Measurements from ENCODE around the gene SEMA5A.

The SEMA5A gene

GRCh38 chr5:9456435-9457042 lies 89.3 kb downstream of the SEMA5A start:
- peak; percentile 81 for DNase-seq (ENCODE audit: low read depth)
- no peak overlapping the region for H3K4me3 ChIP-seq (ENCODE audit: low read length)
- TF ChIP-seq, protein P1, sequence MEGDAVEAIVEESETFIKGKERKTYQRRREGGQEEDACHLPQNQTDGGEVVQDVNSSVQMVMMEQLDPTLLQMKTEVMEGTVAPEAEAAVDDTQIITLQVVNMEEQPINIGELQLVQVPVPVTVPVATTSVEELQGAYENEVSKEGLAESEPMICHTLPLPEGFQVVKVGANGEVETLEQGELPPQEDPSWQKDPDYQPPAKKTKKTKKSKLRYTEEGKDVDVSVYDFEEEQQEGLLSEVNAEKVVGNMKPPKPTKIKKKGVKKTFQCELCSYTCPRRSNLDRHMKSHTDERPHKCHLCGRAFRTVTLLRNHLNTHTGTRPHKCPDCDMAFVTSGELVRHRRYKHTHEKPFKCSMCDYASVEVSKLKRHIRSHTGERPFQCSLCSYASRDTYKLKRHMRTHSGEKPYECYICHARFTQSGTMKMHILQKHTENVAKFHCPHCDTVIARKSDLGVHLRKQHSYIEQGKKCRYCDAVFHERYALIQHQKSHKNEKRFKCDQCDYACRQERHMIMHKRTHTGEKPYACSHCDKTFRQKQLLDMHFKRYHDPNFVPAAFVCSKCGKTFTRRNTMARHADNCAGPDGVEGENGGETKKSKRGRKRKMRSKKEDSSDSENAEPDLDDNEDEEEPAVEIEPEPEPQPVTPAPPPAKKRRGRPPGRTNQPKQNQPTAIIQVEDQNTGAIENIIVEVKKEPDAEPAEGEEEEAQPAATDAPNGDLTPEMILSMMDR (conservative IDR thresholded peaks at IDR 0.05; ENCODE audit: low read length): no peak

- H3K4me3 ChIP-seq (ENCODE audit: low read length): no peak overlapping the region
- TF ChIP-seq, protein P1 (conservative IDR thresholded peaks at IDR 0.05; ENCODE audit: low read length): no peak
- no peak for DNase-seq (ENCODE audit: low read depth)
Measured at GRCh38 chr5:9455826-9456434, 89.9 kb downstream of the SEMA5A start.

DNA sequence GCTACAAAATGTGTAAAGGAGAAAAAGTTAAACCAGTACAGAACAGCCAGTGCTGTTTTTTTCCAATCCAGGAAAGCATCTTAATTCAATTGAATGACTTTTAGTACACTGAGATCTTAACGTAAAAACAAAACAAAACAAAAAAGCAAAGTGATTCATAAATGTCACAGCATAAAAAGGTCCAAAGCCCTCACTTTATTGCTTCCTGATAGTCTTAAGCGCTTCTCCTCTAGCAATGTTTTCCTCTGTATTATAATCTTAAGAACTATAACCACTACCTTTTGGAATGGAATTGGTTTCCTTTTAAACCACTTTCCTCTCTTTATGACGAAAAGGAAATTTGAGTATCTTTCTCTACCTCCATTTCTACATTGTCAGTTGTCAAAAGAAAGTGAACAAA lies 91.4 kb downstream of the SEMA5A start:
- DNase-seq (ENCODE audit: low read depth): no peak
- TF ChIP-seq, protein P1 (conservative IDR thresholded peaks at IDR 0.05; ENCODE audit: low read length): no peak
- H3K4me3 ChIP-seq (ENCODE audit: low read length): no peak overlapping the region

DNA sequence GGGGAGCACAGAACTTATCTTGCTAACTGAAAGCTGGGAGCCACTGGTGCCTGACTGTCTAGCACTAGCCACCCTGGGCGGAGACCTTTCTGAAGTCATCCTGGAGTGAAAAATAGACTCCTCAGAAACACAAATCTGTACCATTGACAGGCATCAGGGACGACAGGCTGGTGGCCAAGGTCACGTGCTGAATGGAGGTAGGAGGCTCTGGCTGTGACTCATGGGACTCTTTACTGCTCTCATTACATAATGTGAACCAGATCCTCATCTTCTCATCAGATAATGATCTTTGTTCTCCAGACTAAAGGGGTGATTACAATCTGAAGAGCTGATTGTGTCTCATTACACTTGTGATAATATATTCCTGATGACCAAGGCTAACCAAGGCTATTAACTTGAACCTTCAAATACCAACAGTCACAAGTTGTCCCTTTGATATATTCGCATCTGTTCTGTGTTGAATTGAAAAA lies 91.8 kb downstream of the SEMA5A start:
- DNase-seq (ENCODE audit: low read depth): peak; percentile 37
- no peak overlapping the region for H3K4me3 ChIP-seq (ENCODE audit: low read length)
- TF ChIP-seq, protein P1 (conservative IDR thresholded peaks at IDR 0.05; ENCODE audit: low read length): no peak

GRCh38 chr5:9453480-9454011 lies 92.3 kb downstream of the SEMA5A start:
- TF ChIP-seq, protein P1 (conservative IDR thresholded peaks at IDR 0.05; ENCODE audit: low read length): no peak
- H3K4me3 ChIP-seq (ENCODE audit: low read length): no peak overlapping the region
- no peak for DNase-seq (ENCODE audit: low read depth)

DNA sequence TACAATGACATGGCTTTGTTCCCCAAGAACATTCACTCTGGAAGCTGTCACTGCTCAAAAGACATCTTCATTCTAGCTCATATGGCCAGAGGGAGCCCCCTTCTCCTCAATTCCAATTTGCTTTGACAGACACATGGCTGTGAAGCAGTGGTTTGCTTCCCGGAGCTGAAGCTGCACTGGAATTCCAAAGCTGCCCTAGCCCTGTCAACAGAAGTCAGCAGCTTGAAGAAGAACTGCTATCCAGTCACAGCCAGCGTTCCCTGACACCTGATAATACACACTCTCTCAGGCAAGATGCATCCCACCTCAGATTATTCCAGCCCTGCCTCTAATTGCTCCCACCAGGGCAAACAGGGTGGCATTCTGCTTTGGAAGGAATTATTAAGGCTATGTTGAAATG lies 93.7 kb downstream of the SEMA5A start:
- H3K4me3 ChIP-seq (ENCODE audit: low read length): no peak overlapping the region
- TF ChIP-seq, protein P1 (conservative IDR thresholded peaks at IDR 0.05; ENCODE audit: low read length): no peak
- DNase-seq (ENCODE audit: low read depth): no peak

DNA sequence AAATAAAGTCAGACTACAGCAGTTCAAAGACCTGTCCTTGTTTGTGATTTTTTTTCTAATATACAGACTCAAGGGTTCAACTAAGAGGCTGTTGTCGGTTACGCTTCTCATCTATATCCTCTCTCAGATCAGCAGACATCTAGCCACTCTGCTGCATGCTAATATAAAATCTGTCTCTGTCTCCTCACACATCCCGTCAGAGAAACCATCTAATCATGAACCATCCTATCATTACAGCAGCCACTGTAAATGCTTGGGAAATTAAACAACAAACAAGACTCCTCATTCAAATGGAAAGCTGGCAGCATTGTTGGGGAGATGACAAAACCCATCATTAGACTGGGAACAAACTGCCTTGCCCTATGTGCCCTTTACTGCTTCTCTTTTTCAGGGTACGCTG lies 94.8 kb downstream of the SEMA5A start:
- no peak overlapping the region for H3K4me3 ChIP-seq (ENCODE audit: low read length)
- no peak for DNase-seq (ENCODE audit: low read depth)
- TF ChIP-seq, protein P1 (conservative IDR thresholded peaks at IDR 0.05; ENCODE audit: low read length): no peak
